ENCODE data around the gene ATP1A1. TPM values are rescaled to one million over a fixed set of nuclear protein-coding genes. Genes with fewer than 3 reads are reported as not detected.

The ATP1A1 gene
- total RNA-seq, 8 experiments from 2014 or later, result 84.7 to 209 (median 128) TPM

DNA sequence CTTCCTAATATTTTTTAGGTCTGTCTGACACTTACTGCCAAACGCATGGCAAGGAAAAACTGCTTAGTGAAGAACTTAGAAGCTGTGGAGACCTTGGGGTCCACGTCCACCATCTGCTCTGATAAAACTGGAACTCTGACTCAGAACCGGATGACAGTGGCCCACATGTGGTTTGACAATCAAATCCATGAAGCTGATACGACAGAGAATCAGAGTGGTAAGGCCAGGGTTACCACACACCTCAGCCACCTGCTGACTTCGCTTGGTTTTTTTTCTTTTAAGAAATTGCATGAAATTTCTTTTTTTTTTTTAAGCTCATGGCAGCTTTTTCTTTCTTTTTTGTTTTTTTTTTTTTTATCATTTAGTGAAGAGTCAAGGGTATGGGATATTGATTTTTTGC, 17.2 kb downstream of the ATP1A1 start:
- H3K27ac ChIP-seq, result no peak overlapping the region
- H3K4me1 ChIP-seq (replicated peaks in 1 of 2), result no peaks in the 10 kb centered on the region
- WGBS, 10 experiments, result 63 to 100% (median 88%) methylated on average over 3 to 5 of the region's 5 CpGs; no CpG with 5 or more reads in 1 of the 10 experiments
- no peak for ATAC-seq (replicated peaks in 6 of 8)
- H3K4me3 ChIP-seq, result no peak overlapping the region
- in situ Hi-C loops (cut with MboI; ENCODE audit: low pct_unique_long_range_greater_than_20kb in 2 of 9, low sequenced_read_pairs in 9 of 9, unreplicated experiment in 9 of 9), result no loop called here

DNA sequence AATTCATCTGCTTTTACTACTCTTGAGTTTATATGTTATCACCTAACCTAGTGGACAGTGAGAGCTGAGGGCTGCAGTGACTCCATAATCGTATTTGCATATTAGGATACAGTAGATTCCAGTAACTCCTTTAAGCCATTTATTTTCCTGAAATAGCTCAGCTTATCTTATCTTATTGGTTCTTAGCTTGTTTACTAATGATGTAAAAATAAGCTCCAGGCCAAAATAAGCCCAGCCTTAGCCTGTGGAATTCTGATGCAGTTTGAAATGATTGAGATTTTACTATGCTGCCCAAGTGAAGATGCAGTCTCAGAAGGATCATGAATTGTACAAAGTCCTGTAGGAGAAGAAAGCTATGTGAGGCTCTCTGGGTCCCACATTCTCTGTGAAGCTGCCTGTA, 18.1 kb downstream of the ATP1A1 start:
- Histone ChIP-seq H3K4me3 (no peak overlapping the region), H3K27ac (no peak overlapping the region), H3K4me1 (replicated peaks in 1 of 2) (no peaks in the 10 kb centered on the region)
- WGBS, 10 experiments, result 89 to 100% (median 100%) methylated on average over 1 of the region's 1 CpG; no CpG with 5 or more reads in 3 of the 10 experiments
- in situ Hi-C loops (cut with MboI; ENCODE audit: low pct_unique_long_range_greater_than_20kb in 2 of 9, low sequenced_read_pairs in 9 of 9, unreplicated experiment in 9 of 9), result no loop called here
- peak in 3 of 8 experiments; percentile 12 to 60 (median 50) for ATAC-seq (replicated peaks in 6 of 8)

DNA sequence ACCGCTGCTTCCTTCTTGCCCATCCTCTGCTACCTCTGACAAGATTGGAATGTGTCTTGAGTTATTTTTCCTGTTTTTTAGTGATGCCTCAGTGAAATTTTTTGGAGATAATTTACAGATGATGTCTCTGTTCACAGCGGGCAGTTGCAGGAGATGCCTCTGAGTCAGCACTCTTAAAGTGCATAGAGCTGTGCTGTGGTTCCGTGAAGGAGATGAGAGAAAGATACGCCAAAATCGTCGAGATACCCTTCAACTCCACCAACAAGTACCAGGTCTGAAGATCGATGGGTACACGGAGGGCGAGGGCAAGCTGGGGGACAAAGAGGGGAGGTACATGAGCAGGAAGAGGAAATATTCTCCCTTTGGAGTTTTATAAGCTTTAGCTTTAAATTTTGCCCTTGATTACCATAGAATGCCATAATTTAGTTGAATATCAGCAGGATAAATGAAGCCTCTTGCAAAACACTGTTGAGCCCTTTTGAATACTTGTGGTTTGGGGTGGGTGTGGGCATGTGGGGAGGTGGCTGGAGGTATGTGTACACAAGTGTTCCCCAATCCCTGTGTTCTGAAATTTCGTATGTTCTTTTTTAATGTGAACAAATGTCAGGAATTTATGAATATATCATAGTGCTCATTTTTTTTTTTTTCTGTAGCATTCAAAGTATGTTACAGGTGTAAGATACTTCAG, 19.8 kb downstream of the ATP1A1 start:
- in situ Hi-C loops (cut with MboI; ENCODE audit: low pct_unique_long_range_greater_than_20kb in 2 of 9, low sequenced_read_pairs in 9 of 9, unreplicated experiment in 9 of 9), result no loop called here

DNA sequence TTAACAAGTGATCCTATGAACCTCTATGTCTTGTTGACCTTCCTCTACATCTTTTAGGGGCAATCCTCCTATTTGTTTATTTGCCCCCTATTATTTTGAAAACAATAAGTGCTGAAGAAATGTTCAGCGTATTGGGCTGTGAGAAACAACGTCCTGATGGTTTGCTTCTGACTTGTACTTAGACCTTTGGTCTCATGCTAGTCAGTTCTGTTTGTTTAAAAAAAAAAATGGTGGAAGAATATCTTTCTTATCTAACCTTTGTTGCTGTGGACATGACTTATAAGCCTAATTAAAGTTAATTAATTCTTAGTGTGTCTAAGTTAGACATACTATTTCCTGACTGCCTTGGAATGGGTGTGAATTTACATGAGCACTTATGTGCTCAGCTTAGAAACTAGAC, 20.7 kb downstream of the ATP1A1 start:
- no peaks in the 10 kb centered on the region for H3K4me1 ChIP-seq (replicated peaks in 1 of 2)

More for the DNA sequence above, 19.8 kb downstream of the ATP1A1 start:
- Histone ChIP-seq H3K4me3 (no peak overlapping the region), H3K27ac (no peak overlapping the region), H3K4me1 (replicated peaks in 1 of 2) (no peaks in the 10 kb centered on the region)
- WGBS, 10 experiments, result 56 to 100% (median 94%) methylated on average over 2 to 10 of the region's 10 CpGs; no CpG with 5 or more reads in 1 of the 10 experiments
- peak in 3 of 8 experiments; percentile 77 to 92 (median 83) for ATAC-seq (replicated peaks in 6 of 8)

DNA sequence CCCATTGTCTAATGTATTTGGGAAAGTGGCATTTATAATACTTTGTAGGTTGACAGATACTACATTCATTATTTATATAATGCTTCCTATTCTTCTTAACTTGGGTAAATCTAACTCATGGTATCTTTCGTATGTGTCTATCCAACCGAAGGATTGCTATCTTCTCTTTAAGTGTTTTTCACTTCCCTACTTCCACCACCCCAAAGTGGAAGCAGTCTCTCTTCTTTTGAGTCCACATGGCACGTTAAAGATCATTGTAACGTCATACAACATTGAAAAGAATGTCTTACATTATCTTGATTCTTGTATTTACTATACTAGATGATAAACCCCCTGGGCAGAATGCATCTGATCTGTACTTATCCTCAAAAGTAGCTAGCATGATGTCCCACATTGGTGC, 21.2 kb downstream of the ATP1A1 start:
- no peak for ATAC-seq (replicated peaks in 6 of 8)
- Histone ChIP-seq H3K4me3 (no peak overlapping the region), H3K4me1 (replicated peaks in 1 of 2) (no peaks in the 10 kb centered on the region), H3K27ac (no peak overlapping the region)
- in situ Hi-C loops (cut with MboI; ENCODE audit: low pct_unique_long_range_greater_than_20kb in 2 of 9, low sequenced_read_pairs in 9 of 9, unreplicated experiment in 9 of 9), result no loop called here
- WGBS, 10 experiments, result 84 to 100% (median 95%) methylated on average over 1 to 4 of the region's 4 CpGs

More for the DNA sequence above, 20.7 kb downstream of the ATP1A1 start:
- Histone ChIP-seq H3K27ac (no peak overlapping the region), H3K4me3 (no peak overlapping the region)
- in situ Hi-C loops (cut with MboI; ENCODE audit: low pct_unique_long_range_greater_than_20kb in 2 of 9, low sequenced_read_pairs in 9 of 9, unreplicated experiment in 9 of 9), result no loop called here
- 80 to 100% (median 91%) methylated on average over 1 to 2 of the region's 2 CpGs; no CpG with 5 or more reads in 2 of the 10 experiments for WGBS, 10 experiments
- ATAC-seq (replicated peaks in 6 of 8), result no peak

DNA sequence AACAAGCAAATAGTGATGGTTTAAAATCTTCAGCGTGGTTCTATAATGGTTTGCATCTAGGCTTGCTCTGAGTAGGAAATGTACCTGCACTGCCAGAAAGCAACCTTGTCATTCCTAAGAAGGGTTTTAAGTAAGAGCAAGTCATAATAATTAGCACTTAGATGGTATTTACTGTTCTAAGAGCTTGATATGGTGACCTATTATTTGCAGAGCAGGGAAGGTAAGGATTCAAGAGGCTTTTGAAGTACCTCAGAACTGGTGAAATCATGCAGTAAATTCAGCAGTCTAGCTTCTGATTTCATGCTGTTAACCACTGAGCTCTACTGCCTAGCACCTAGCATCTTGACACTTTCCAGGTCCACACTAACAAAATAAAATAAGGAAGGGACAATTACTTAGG, 23.7 kb downstream of the ATP1A1 start:
- Histone ChIP-seq H3K27ac (no peak overlapping the region), H3K4me3 (no peak overlapping the region), H3K4me1 (replicated peaks in 1 of 2) (no peaks in the 10 kb centered on the region)
- in situ Hi-C loops (cut with MboI; ENCODE audit: low pct_unique_long_range_greater_than_20kb in 2 of 9, low sequenced_read_pairs in 9 of 9, unreplicated experiment in 9 of 9), result no loop called here
- 86 to 100% (median 100%) methylated on average over 1 of the region's 1 CpG; no CpG with 5 or more reads in 2 of the 10 experiments for WGBS, 10 experiments
- ATAC-seq (replicated peaks in 6 of 8), result no peak

DNA sequence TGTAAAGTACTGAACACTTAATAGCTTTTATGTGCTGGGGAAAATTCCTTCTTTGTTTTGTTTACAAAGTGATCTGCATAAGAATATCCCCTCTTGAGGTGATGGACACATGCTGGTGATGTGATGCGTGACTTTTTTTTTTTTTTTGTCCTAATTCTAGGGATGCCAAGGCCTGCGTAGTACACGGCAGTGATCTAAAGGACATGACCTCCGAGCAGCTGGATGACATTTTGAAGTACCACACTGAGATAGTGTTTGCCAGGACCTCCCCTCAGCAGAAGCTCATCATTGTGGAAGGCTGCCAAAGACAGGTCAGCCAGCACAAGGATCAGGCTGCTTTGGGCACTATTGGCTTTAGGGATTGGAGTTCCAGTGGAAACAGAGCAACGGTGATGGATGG, 24.7 kb downstream of the ATP1A1 start:
- H3K4me3 ChIP-seq, result no peak overlapping the region
- ATAC-seq (replicated peaks in 6 of 8), result peak in 3 of 8 experiments; percentile 18 to 44 (median 20)

DNA sequence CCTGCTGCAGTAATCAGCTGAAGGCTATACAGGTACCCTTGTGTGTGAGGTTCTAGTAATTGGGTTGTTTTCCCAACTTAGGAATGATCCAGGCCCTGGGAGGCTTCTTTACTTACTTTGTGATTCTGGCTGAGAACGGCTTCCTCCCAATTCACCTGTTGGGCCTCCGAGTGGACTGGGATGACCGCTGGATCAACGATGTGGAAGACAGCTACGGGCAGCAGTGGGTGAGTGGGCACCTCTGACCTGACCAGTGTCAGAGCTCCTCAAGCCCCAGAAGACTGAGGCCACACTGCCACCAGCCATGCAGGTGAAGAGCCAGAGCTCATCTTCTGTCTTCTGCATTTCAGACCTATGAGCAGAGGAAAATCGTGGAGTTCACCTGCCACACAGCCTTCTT, 27.7 kb downstream of the ATP1A1 start:
- Histone ChIP-seq H3K27ac (no peak overlapping the region), H3K4me3 (no peak overlapping the region), H3K4me1 (replicated peaks in 1 of 2) (no peaks in the 10 kb centered on the region)
- no peak for ATAC-seq (replicated peaks in 6 of 8)
- WGBS, 10 experiments, result 90 to 100% (median 97%) methylated on average over 1 to 6 of the region's 6 CpGs; no CpG with 5 or more reads in 4 of the 10 experiments
- in situ Hi-C loops (cut with MboI; ENCODE audit: low pct_unique_long_range_greater_than_20kb in 2 of 9, low sequenced_read_pairs in 9 of 9, unreplicated experiment in 9 of 9), result loop anchor here in 1 of 9 experiments (10.0 kb wide), 1 partner anchor 84 kb away; no protein-coding TSS in a partner anchor

More for the DNA sequence above, 24.7 kb downstream of the ATP1A1 start:
- 61 to 100% (median 75%) methylated on average over 2 to 5 of the region's 5 CpGs; no CpG with 5 or more reads in 2 of the 10 experiments for WGBS, 10 experiments
- H3K4me1 ChIP-seq (replicated peaks in 1 of 2), result no peaks in the 10 kb centered on the region
- H3K27ac ChIP-seq, result no peak overlapping the region
- in situ Hi-C loops (cut with MboI; ENCODE audit: low pct_unique_long_range_greater_than_20kb in 2 of 9, low sequenced_read_pairs in 9 of 9, unreplicated experiment in 9 of 9), result no loop called here

DNA sequence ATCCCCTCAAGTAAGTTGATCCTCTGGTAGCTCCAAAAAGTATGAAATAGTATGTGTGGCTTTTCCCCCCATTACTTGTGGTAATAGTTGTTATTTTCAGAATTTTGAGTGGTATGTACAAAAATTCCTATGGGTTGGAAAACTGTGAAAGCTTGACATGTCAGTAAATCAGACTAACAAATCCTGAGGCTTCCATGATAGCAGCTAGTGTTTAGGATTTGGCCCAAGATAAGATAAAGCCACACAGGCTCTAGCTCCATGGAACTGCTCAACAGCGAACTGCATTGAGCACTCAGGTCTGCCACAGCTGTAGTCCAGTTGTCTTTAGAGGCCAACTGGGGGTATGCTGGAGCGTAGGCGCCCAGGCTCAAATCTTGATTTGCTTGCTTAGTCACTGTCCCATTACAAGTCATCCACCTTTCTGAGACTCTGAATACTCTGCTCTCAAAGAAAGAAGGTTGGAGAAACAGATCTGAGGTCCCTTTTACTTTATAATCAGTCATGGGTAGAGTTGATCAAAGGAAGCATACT, 28.7 kb downstream of the ATP1A1 start:
- Histone ChIP-seq H3K4me1 (replicated peaks in 1 of 2) (no peaks in the 10 kb centered on the region), H3K27ac (no peak overlapping the region), H3K4me3 (no peak overlapping the region)
- 85 to 100% (median 98%) methylated on average over 1 to 3 of the region's 3 CpGs; no CpG with 5 or more reads in 2 of the 10 experiments for WGBS, 10 experiments
- in situ Hi-C loops (cut with MboI; ENCODE audit: low pct_unique_long_range_greater_than_20kb in 2 of 9, low sequenced_read_pairs in 9 of 9, unreplicated experiment in 9 of 9), result loop anchor here in 1 of 9 experiments (10.0 kb wide), 1 partner anchor 83 kb away; no protein-coding TSS in a partner anchor
- ATAC-seq (replicated peaks in 6 of 8), result no peak

DNA sequence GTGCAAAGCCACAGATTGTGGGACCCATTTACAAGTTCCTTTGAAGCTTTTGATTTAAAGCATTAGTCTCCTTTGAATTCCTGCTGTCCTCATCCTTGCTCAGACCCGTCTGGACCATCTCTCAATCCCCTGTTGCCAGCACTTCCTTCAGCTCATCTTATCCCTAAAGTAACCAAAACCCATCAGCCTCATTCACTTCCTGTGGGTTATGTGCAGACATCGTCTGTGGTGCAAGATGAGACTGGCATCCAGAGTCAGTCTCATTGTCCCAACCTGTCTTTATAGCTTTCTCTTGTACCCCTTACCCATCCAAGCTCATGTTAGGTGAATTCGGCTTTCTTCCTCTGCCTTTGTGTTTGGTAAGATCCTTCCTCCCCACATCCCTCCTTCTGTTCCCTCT, 29.3 kb downstream of the ATP1A1 start:
- WGBS, 10 experiments, result 76 to 100% (median 92%) methylated on average over 1 to 3 of the region's 3 CpGs; no CpG with 5 or more reads in 2 of the 10 experiments
- ATAC-seq (replicated peaks in 6 of 8), result no peak
- in situ Hi-C loops (cut with MboI; ENCODE audit: low pct_unique_long_range_greater_than_20kb in 2 of 9, low sequenced_read_pairs in 9 of 9, unreplicated experiment in 9 of 9), result loop anchor here in 1 of 9 experiments (10.0 kb wide), 1 partner anchor 82 kb away; no protein-coding TSS in a partner anchor
- Histone ChIP-seq H3K4me3 (no peak overlapping the region), H3K27ac (no peak overlapping the region), H3K4me1 (replicated peaks in 1 of 2) (no peaks in the 10 kb centered on the region)

DNA sequence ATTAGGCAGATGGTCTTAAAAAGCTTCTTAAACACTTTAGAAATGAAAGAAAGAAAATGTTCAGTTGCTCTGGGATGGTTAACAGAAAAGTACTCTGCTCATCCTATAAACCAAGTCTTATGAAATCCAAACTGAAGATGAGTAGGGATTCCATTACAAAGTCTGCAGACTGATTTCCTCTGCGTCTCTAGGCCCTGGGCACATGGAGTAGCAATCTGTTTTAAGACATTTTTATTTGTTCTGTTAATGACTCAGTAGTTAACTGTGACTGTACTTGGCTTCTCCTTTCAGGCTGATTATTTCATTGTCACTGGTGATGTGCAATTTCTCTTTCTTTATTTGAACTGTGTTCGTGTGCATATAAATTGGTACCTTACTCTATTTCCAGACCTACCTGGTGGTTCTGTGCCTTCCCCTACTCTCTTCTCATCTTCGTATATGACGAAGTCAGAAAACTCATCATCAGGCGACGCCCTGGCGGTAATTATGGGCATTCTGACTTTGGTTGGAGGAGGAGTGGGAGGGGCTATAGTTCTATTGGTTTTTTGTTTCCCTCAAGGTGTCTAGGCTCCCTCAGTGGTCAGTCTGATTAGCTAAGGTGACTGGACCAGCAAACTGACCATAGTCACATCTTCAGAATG, 30.6 kb downstream of the ATP1A1 start:
- peak in 1 of 8 experiments; percentile 24 for ATAC-seq (replicated peaks in 6 of 8)

DNA sequence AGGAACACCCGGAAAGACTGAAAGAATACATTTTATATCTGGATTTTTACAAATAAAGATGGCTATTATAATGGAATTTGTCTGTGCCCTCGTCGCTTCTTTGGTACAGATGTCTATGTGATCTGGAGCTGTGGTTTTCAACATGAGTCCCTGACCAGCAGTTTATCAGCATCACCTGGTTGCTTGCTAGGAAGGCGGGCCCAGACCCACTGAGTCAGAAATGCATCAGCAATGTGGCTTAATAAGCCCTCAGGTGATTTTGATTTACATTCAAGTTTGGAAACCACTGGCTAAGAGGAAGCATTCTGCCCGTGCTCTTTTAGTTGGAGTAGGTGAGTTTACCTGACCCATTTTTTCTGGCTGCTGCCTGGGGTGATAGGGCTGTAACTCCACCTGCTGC, 31.7 kb downstream of the ATP1A1 start:
- no peak overlapping the region for H3K27ac ChIP-seq
- no peaks in the 10 kb centered on the region for H3K4me1 ChIP-seq (replicated peaks in 1 of 2)
- H3K4me3 ChIP-seq, result no peak overlapping the region
- 90 to 100% (median 98%) methylated on average over 2 to 5 of the region's 5 CpGs; no CpG with 5 or more reads in 2 of the 10 experiments for WGBS, 10 experiments
- in situ Hi-C loops (cut with MboI; ENCODE audit: low pct_unique_long_range_greater_than_20kb in 2 of 9, low sequenced_read_pairs in 9 of 9, unreplicated experiment in 9 of 9), result loop anchor here in 1 of 9 experiments (10.0 kb wide), 1 partner anchor 80 kb away; no protein-coding TSS in a partner anchor
- ATAC-seq (replicated peaks in 6 of 8), result no peak

More for the DNA sequence above, 30.6 kb downstream of the ATP1A1 start:
- in situ Hi-C loops (cut with MboI; ENCODE audit: low pct_unique_long_range_greater_than_20kb in 2 of 9, low sequenced_read_pairs in 9 of 9, unreplicated experiment in 9 of 9), result loop anchor here in 1 of 9 experiments (10.0 kb wide), 1 partner anchor 81 kb away; no protein-coding TSS in a partner anchor
- 57 to 100% (median 88%) methylated on average over 1 to 7 of the region's 7 CpGs for WGBS, 10 experiments
- Histone ChIP-seq H3K27ac (no peak overlapping the region), H3K4me3 (no peak overlapping the region), H3K4me1 (replicated peaks in 1 of 2) (no peaks in the 10 kb centered on the region)

Data from motor neuron (in vitro differentiated cells).